IMR-90 (cell line): ENCODE results near the gene ZDHHC24. TPM values are rescaled to one million over a fixed set of nuclear protein-coding genes. Genes with fewer than 3 reads are reported as not detected.

Source experiments
- ATAC-seq: fragments of 200-7000 bp; cut with Tn5 transposase; 2 replicates; pipeline ENCODE4 v1.9.1; 2020; ENCODE audit warnings: low read depth, mild to moderate bottlenecking, moderate library complexity
- BruUV-seq: library from RNA; stranded (reverse); fragments of 400-500 nt; replicated peaks from 2 replicates; lab custom pipeline; 2021; lab: Mats Ljungman, UMichigan
- CTCF ChIA-PET: fragments of 300-600 bp; formaldehyde crosslinking; extraction: SDS; loops from one replicate; lab custom pipeline; 2021; ENCODE audit warnings: antibody characterized with exemption; lab: Yijun Ruan, JAX
- POLR2A ChIA-PET: fragments of 300-600 bp; sonication (Branson Sonifier 250); formaldehyde crosslinking; loops from one replicate; lab custom pipeline; 2022; ENCODE audit warnings: antibody characterized with exemption; ENCODE audit not compliant: unreplicated experiment; lab: Charles Lee
- DNase-seq: peaks from one replicate; pipeline ENCODE4 v3.0.0; 2013
- H2AFZ ChIP-seq: replicated peaks from 2 replicates; pipeline ENCODE3; 2013; ENCODE audit warnings: low read length, mild to moderate bottlenecking; ENCODE audit not compliant: poor library complexity
- H2AK5ac ChIP-seq: 2 replicates; pipeline ENCODE4 v1.6.1; 2013; ENCODE audit warnings: low read depth, low read length, inconsistent platforms
- H2AK9ac ChIP-seq: replicated peaks from 2 replicates; pipeline ENCODE3; 2013; ENCODE audit warnings: mild to moderate bottlenecking, low read depth, low read length, moderate library complexity; ENCODE audit not compliant: poor library complexity
- H2BK120ac ChIP-seq: 2 replicates; pipeline ENCODE4 v1.6.1; 2013; ENCODE audit warnings: low read depth, low read length, inconsistent platforms
- H2BK15ac ChIP-seq: 3 replicates; pipeline ENCODE4 v1.6.1; 2013; ENCODE audit warnings: low read depth, low read length, inconsistent platforms
- H2BK20ac ChIP-seq: 2 replicates; pipeline ENCODE4 v1.6.1; 2013; ENCODE audit warnings: low read depth, mild to moderate bottlenecking, inconsistent platforms, low read length, moderate library complexity
- H2BK5ac ChIP-seq: 2 replicates; pipeline ENCODE4 v1.6.1; 2013; ENCODE audit warnings: mild to moderate bottlenecking, low read depth, low read length, inconsistent platforms; ENCODE audit not compliant: poor library complexity, severe bottlenecking
- H3K14ac ChIP-seq: replicated peaks from 2 replicates; pipeline ENCODE4 v1.6.1; 2013; ENCODE audit warnings: low read depth, low read length, inconsistent platforms
- H3K18ac ChIP-seq: 2 replicates; pipeline ENCODE4 v1.6.1; 2013; ENCODE audit warnings: low read depth, low read length, control low read depth
- H3K23ac ChIP-seq: 2 replicates; pipeline ENCODE4 v1.6.1; 2013; ENCODE audit warnings: low read depth, low read length, inconsistent platforms
- H3K27ac ChIP-seq: 2 replicates; pipeline ENCODE4 v1.5.1; 2013; ENCODE audit warnings: mild to moderate bottlenecking, control low read depth, low read length; ENCODE audit not compliant: insufficient read depth
- H3K27me3 ChIP-seq: 2 replicates; pipeline ENCODE4 v1.6.1; 2013; ENCODE audit warnings: low read length; ENCODE audit not compliant: control insufficient read depth, insufficient read depth
- H3K36me3 ChIP-seq: 2 replicates; pipeline ENCODE4 v1.6.1; 2013; ENCODE audit warnings: low read length, mixed read lengths; ENCODE audit not compliant: control insufficient read depth, insufficient read depth
- H3K4ac ChIP-seq: 2 replicates; pipeline ENCODE4 v1.6.1; 2013; ENCODE audit warnings: low read depth, low read length, inconsistent platforms
- H3K4me1 ChIP-seq: 2 replicates; pipeline ENCODE4 v1.6.1; 2013; ENCODE audit warnings: low read length, mixed read lengths; ENCODE audit not compliant: control insufficient read depth, insufficient read depth
- H3K4me2 ChIP-seq: 2 replicates; pipeline ENCODE4 v1.6.1; 2013; ENCODE audit warnings: low read depth, mild to moderate bottlenecking, control low read depth, low read length, moderate library complexity
- H3K4me3 ChIP-seq: 2 replicates; pipeline ENCODE4 v1.5.1; 2013; ENCODE audit warnings: low read depth, mild to moderate bottlenecking, control low read depth, low read length, moderate library complexity; ENCODE audit not compliant: insufficient read depth
- H3K56ac ChIP-seq: 2 replicates; pipeline ENCODE4 v1.6.1; 2013; ENCODE audit warnings: low read length, inconsistent platforms; ENCODE audit not compliant: insufficient read depth; ENCODE audit errors: extremely low read depth
- H3K79me1 ChIP-seq, 2 experiments: 2 replicates each; pipeline ENCODE4 v1.6.1; 2013; ENCODE audit warnings: low read length in 2 of 2, inconsistent platforms in 1 of 2, low read depth in 1 of 2
- H3K9ac ChIP-seq: 2 replicates; pipeline ENCODE4 v1.6.1; 2013; ENCODE audit warnings: low read depth, low read length, control low read depth
- H3K9me1 ChIP-seq: 2 replicates; pipeline ENCODE4 v1.6.1; 2013; ENCODE audit warnings: low read length, inconsistent platforms; ENCODE audit not compliant: insufficient read depth
- H3K9me3 ChIP-seq: 2 replicates; pipeline ENCODE4 v1.6.1; 2013; ENCODE audit warnings: low read length; ENCODE audit not compliant: control insufficient read depth, insufficient read depth
- H4K20me1 ChIP-seq: 2 replicates; pipeline ENCODE4 v1.6.1; 2013; ENCODE audit warnings: low read length, inconsistent platforms; ENCODE audit not compliant: insufficient read depth
- H4K5ac ChIP-seq: 2 replicates; pipeline ENCODE4 v1.6.1; 2013; ENCODE audit warnings: mild to moderate bottlenecking, low read depth, low read length, control low read depth
- H4K8ac ChIP-seq, 2 experiments: 2 replicates each; pipeline ENCODE4 v1.6.1; 2013; ENCODE audit warnings: low read depth in 2 of 2, low read length in 2 of 2, control low read depth in 1 of 2, inconsistent platforms in 1 of 2
- H4K91ac ChIP-seq: 2 replicates; pipeline ENCODE4 v1.6.1; 2013; ENCODE audit warnings: low read depth, low read length, inconsistent platforms; ENCODE audit not compliant: insufficient read depth
- BHLHE40 ChIP-seq: fragments of 150-350 bp; IDR thresholded peaks from 2 replicates; pipeline ENCODE4 v1.6.1; 2016; ENCODE audit warnings: mild to moderate bottlenecking, low read depth, low read length
- CEBPB ChIP-seq: IDR thresholded peaks from 2 replicates; pipeline ENCODE4 v1.6.1; 2012; ENCODE audit warnings: low read depth, low read length, improper control_type of control experiment
- CHD1 ChIP-seq: IDR thresholded peaks from 2 replicates; pipeline ENCODE4 v1.6.1; 2012; ENCODE audit warnings: low read depth, low read length, improper control_type of control experiment
- CTCF ChIP-seq: conservative IDR thresholded peaks from 2 replicates; pipeline ENCODE4 v1.5.1; 2012; ENCODE audit warnings: mild to moderate bottlenecking, low read depth, low read length, improper control_type of control experiment
- ELK1 ChIP-seq: fragments of 150-350 bp; IDR thresholded peaks from 2 replicates; pipeline ENCODE4 v1.6.1; 2016; ENCODE audit warnings: low read depth, mild to moderate bottlenecking, low read length, moderate library complexity, borderline replicate concordance
- FOS ChIP-seq: fragments of 150-350 bp; IDR thresholded peaks from 2 replicates; pipeline ENCODE4 v1.6.1; 2016; ENCODE audit warnings: low read depth, low read length
- MAFK ChIP-seq: IDR thresholded peaks from 2 replicates; pipeline ENCODE4 v1.6.1; 2012; ENCODE audit warnings: low read depth, low read length, improper control_type of control experiment
- MAZ ChIP-seq: IDR thresholded peaks from 2 replicates; pipeline ENCODE4 v1.6.1; 2012; ENCODE audit warnings: low read depth, mild to moderate bottlenecking, low read length, improper control_type of control experiment, moderate library complexity, borderline replicate concordance
- MXI1 ChIP-seq: IDR thresholded peaks from 2 replicates; pipeline ENCODE4 v1.6.1; 2012; ENCODE audit warnings: low read depth, mild to moderate bottlenecking, low read length, moderate library complexity, borderline replicate concordance
- NFE2L2 ChIP-seq: fragments of 150-350 bp; IDR thresholded peaks from 2 replicates; pipeline ENCODE4 v1.6.1; 2016; ENCODE audit warnings: low read depth, mild to moderate bottlenecking, low read length
- POLR2A ChIP-seq: IDR thresholded peaks from 2 replicates; pipeline ENCODE4 v1.6.1; 2012; ENCODE audit warnings: mild to moderate bottlenecking, low read depth, low read length
- RAD21 ChIP-seq: IDR thresholded peaks from 2 replicates; pipeline ENCODE4 v1.6.1; 2012; ENCODE audit warnings: low read length, improper control_type of control experiment
- RCOR1 ChIP-seq: IDR thresholded peaks from 2 replicates; pipeline ENCODE4 v1.6.1; 2012; ENCODE audit warnings: mild to moderate bottlenecking, low read length, improper control_type of control experiment; ENCODE audit not compliant: insufficient replicate concordance
- RFX5 ChIP-seq: IDR thresholded peaks from 2 replicates; pipeline ENCODE4 v1.8.0; 2012; ENCODE audit warnings: low read depth, mild to moderate bottlenecking, low read length, moderate library complexity
- SMC3 ChIP-seq: fragments of 150-350 bp; IDR thresholded peaks from 2 replicates; pipeline ENCODE4 v1.6.1; 2016; ENCODE audit warnings: low read depth, mild to moderate bottlenecking, antibody characterized with exemption, low read length, moderate library complexity
- USF2 ChIP-seq: fragments of 150-350 bp; IDR thresholded peaks from 2 replicates; pipeline ENCODE4 v1.6.1; 2017; ENCODE audit warnings: mild to moderate bottlenecking, antibody characterized with exemption, low read length, low read depth
- WGBS, 2 experiments: methylation state at CpG; one replicate each; pipeline versions ENCODE4 v1.1.5 to v1.1.7; 2013; ENCODE audit warnings: missing lambda C conversion rate in 2 of 2; ENCODE audit not compliant: insufficient read length in 1 of 2; ENCODE audit errors: extremely low coverage in 2 of 2; 5-methylcytosine and 5-hydroxymethylcytosine counted together
- dilution Hi-C: fragments of 300-500 bp; cut with HindIII; formaldehyde crosslinking; loops from one replicate; pipeline ENCODE4 v1.14.3; 2018; ENCODE audit warnings: low sequenced_read_pairs; ENCODE audit not compliant: unreplicated experiment
- in situ Hi-C: fragments of 300-500 bp; cut with MboI; formaldehyde crosslinking; loops from 3 replicates; pipeline ENCODE4 v1.14.3; 2019; ENCODE audit warnings: low sequenced_read_pairs, inconsistent platforms, mixed read lengths
- intact Hi-C: fragments of 100-400 bp; cut with micrococcal nuclease; formaldehyde crosslinking; loops from 2 replicates; pipeline ENCODE4 v1.10.0; 2022
- polyA plus RNA-seq, 3 experiments: library from polyadenylated mRNA; depleted of rRNA; stranded (reverse); fragments of >200 nt; gene quantifications; 2 replicates each; pipeline ENCODE4 v1.2.3, GENCODE V29; 2012; ENCODE audit warnings: low replicate concordance in 1 of 3
- total RNA-seq: library from RNA; depleted of rRNA; stranded (reverse); fragments of >200 nt; gene quantifications from 2 replicates; pipeline ENCODE4 v1.2.3, GENCODE V29; 2012

ZDHHC24 gene
- total and polyA plus RNA-seq, 2 of the 4 experiments (the other 2 are of a cell fraction), result 3.2 to 10.9 TPM

- peaks cover 2% of the 10 kb centered on the region; the same call in 1 of the 2 replicates for H3K4me1 ChIP-seq
- H3K4me3 ChIP-seq, result no peak overlapping the region
- H2AFZ ChIP-seq, result no peak overlapping the region
- H3K27me3 ChIP-seq, result no peaks in the 10 kb centered on the region
- H3K14ac ChIP-seq, result no peak overlapping the region
- H2BK15ac ChIP-seq, result no peak overlapping the region
- dilution Hi-C loops (no loop called here), intact Hi-C loops (no loop called here), in situ Hi-C loops (no loop called here)
- H2AK9ac ChIP-seq, result no peak overlapping the region
- H4K8ac ChIP-seq, result no peak overlapping the region
- H3K18ac ChIP-seq, result no peak overlapping the region
- BruUV-seq, result no TSS peak
- H3K9me3 ChIP-seq, result no peaks in the 10 kb centered on the region
- no peak overlapping the region for H3K56ac ChIP-seq
- no peak overlapping the region for H2BK120ac ChIP-seq
- no peak overlapping the region for H4K91ac ChIP-seq
- DNase-seq (no peak), ATAC-seq (no peak)
- no peak overlapping the region for H3K4ac ChIP-seq
- H2AK5ac ChIP-seq, result no peak overlapping the region
- no peak overlapping the region for H3K23ac ChIP-seq
- H3K9me1 ChIP-seq, result peaks cover 5% of the 10 kb centered on the region; the same call in 1 of the 2 replicates
- H3K79me1 ChIP-seq, result peaks cover 0 to 4% of the 10 kb centered on the region in 2 experiments; a peak in 1 of 4 replicates
- H2BK5ac ChIP-seq, result no peak overlapping the region
- peaks cover 51% of the 10 kb centered on the region for H3K36me3 ChIP-seq
- CTCF ChIA-PET, result no interaction called here
- 92% methylated on average over 5 of the region's 7 CpGs; no CpG with 5 or more reads in 1 of the 2 experiments for WGBS, 2 experiments
- TF ChIP-seq CEBPB, result no peak
- TF ChIP-seq BHLHE40, result no peak
- no peak for TF ChIP-seq MAFK
- TF ChIP-seq RCOR1, result no peak
- TF ChIP-seq MAZ, result no peak
- TF ChIP-seq SMC3, result no peak
- no peak for TF ChIP-seq NFE2L2
- no peak for TF ChIP-seq CHD1
- TF ChIP-seq POLR2A, result no peak
- TF ChIP-seq USF2, result no peak
- TF ChIP-seq ELK1, result no peak
- TF ChIP-seq RFX5, result no peak
- TF ChIP-seq RAD21, result no peak
- no peak for TF ChIP-seq CTCF
- TF ChIP-seq FOS, result no peak
- TF ChIP-seq MXI1, result no peak
- H3K4me2 ChIP-seq, result no peak overlapping the region
- no peak overlapping the region for H4K5ac ChIP-seq
- H4K20me1 ChIP-seq, result peaks cover 3% of the 10 kb centered on the region; the same call in 1 of the 2 replicates
- no peak overlapping the region for H3K9ac ChIP-seq
- H2BK20ac ChIP-seq, result no peak overlapping the region
- H3K27ac ChIP-seq, result no peak overlapping the region
- POLR2A ChIA-PET, result no interaction called here
Observed at GRCh38 chr11:66489636-66490035, 56.2 kb downstream of the ZDHHC24 start.
